Spleen (tissue), 11 donors: ENCODE results near the gene SORL1. TPM values are rescaled to one million over a fixed set of nuclear protein-coding genes. Genes with fewer than 3 reads are reported as not detected.
A peak's percentile ranks its signal among the peaks of the same experiment; 100 is the strongest.

Source experiments
- DNase-seq: peaks from one replicate; pipeline ENCODE4 v3.0.0-alpha.2; 2020
- H3K27ac ChIP-seq, 8 donors: fragments of 200-600 bp; sonication (generic) in 7 of 8; 1 replicate in 4 of 8; 2 replicates in 4 of 8; pipeline versions ENCODE4 v1.5.0 to v1.8.0; 2016 to 2021; ENCODE audit warnings: inconsistent platforms in 4 of 8, mild to moderate bottlenecking in 4 of 8, moderate library complexity in 1 of 8
- H3K27me3 ChIP-seq, 7 donors: fragments of 200-600 bp; sonication (generic) in 6 of 7; replicated peaks in 1 of 7; 1 replicate in 4 of 7; 2 replicates in 3 of 7; pipeline versions ENCODE4 v1.5.0 to v1.8.0; 2016 to 2021; ENCODE audit warnings: inconsistent platforms in 3 of 7, mild to moderate bottlenecking in 1 of 7
- H3K36me3 ChIP-seq, 6 donors: fragments of 200-600 bp; sonication (generic) in 5 of 6; 1 replicate in 4 of 6; 2 replicates in 2 of 6; pipeline versions ENCODE4 v1.5.0 to v1.8.0; 2016 to 2021; ENCODE audit warnings: inconsistent platforms in 2 of 6
- H3K4me1 ChIP-seq, 6 donors: fragments of 200-600 bp; sonication (generic) in 5 of 6; 1 replicate in 3 of 6; 2 replicates in 3 of 6; pipeline versions ENCODE4 v1.5.0 to v1.8.0; 2016 to 2021; ENCODE audit warnings: inconsistent platforms in 3 of 6
- H3K4me3 ChIP-seq, 8 donors: fragments of 200-600 bp; sonication (generic) in 7 of 8; 1 replicate in 4 of 8; 2 replicates in 4 of 8; pipeline versions ENCODE4 v1.5.0 to v1.8.0; 2016 to 2021; ENCODE audit warnings: inconsistent platforms in 4 of 8, mild to moderate bottlenecking in 4 of 8, moderate library complexity in 2 of 8
- H3K9me3 ChIP-seq, 8 donors: fragments of 200-600 bp; sonication (generic) in 7 of 8; 1 replicate in 4 of 8; 2 replicates in 4 of 8; pipeline versions ENCODE4 v1.5.0 to v1.8.0; 2016 to 2021; ENCODE audit warnings: inconsistent platforms in 4 of 8
- CTCF ChIP-seq, 11 experiments: fragments of 200-600 bp in 7 of 11; fragments of 450-650 bp in 4 of 11; sonication (generic) in 4 of 11; IDR thresholded peaks in 8 of 11; conservative IDR thresholded peaks in 3 of 11; 1 replicate in 7 of 11; 2 replicates in 4 of 11; pipeline versions ENCODE4 v1.4.0 to v1.8.0; 2016 to 2021; ENCODE audit warnings: antibody characterized with exemption in 11 of 11, inconsistent platforms in 4 of 11, mild to moderate bottlenecking in 1 of 11
- POLR2A ChIP-seq, 3 donors: fragments of 450-650 bp; IDR thresholded peaks; one replicate each; pipeline ENCODE4 v1.5.1; 2017; ENCODE audit warnings: antibody characterized with exemption in 3 of 3, mild to moderate bottlenecking in 1 of 3
- POLR2AphosphoS5 ChIP-seq, 3 donors: sonication (generic); formaldehyde crosslinking; IDR thresholded peaks; one replicate each; pipeline ENCODE4 v1.5.1; 2017; ENCODE audit warnings: antibody characterized with exemption in 3 of 3
- WGBS, 5 donors: extraction: QIAGEN DNeasy Blood & Tissue Kit in 3 of 5; methylation state at CpG; one replicate each; pipeline versions ENCODE4 v1.1.5 to v1.1.7; 2013 to 2018; 5-methylcytosine and 5-hydroxymethylcytosine counted together
- intact Hi-C: fragments of 100-400 bp; cut with DNase I; formaldehyde crosslinking; loops from one replicate; pipeline ENCODE4 v1.15.0; 2023; ENCODE audit warnings: low total_unique reads
- polyA plus RNA-seq, 3 donors: library from polyadenylated mRNA; stranded (reverse); fragments of 200-250 nt; gene quantifications; one replicate each; pipeline ENCODE4 v1.2.1, GENCODE V29; 2013
- total RNA-seq, 7 donors: library from RNA; depleted of rRNA in 3 of 7; stranded (reverse); fragments of >200 nt in 3 of 7; fragmentation: NEBNext Ultra II Directional in 4 of 7; extraction: Animal tissue kit (Norgen Biotek cat#: 25700) in 4 of 7; gene quantifications; one replicate each; pipeline versions ENCODE4 v1.1.0 to v1.2.1, GENCODE V29; 2016 to 2021
- donor health status: healthy with polysubstance abuse.
- donor health status: DM: no; HTN: no; CAD: no; lungs with moderate emphysema.
- donor health status: DM: no; HTN: no; CAD: no.
- donor health status: Bipolar disorder and iron deficiency.
- donor health status: healthy.
- donor health status: DM: no; HTN: no; CAD: no.
- donor health status: DM: yes; HTN: yes; CAD: no.

Gene SORL1
- total and polyA plus RNA-seq, 10 donors = 3.8 to 328 (median 148) TPM

- Histone ChIP-seq H3K9me3 (no peaks in the 10 kb centered on the region), H3K4me3 (no peak overlapping the region), H3K4me1 (peaks cover 13 to 100% (median 63%) of the 10 kb centered on the region in 6 donors), H3K27me3 (no peaks in the 10 kb centered on the region), H3K27ac (peak overlapping the region in 3 of 8 donors; percentile 26 to 70 (median 46)), H3K36me3 (peaks cover 0 to 28% (median 4%) of the 10 kb centered on the region in 6 donors)
- 22 to 39% (median 37%) methylated on average over 10 of the region's 10 CpGs for WGBS, 5 donors
- intact Hi-C loops = no loop called here
- TF ChIP-seq CTCF (IDR thresholded peaks at IDR 0.05 in 8 of 11, conservative IDR thresholded peaks at IDR 0.05 in 3 of 11) = no peak
- no peak for DNase-seq
Measured at GRCh38 chr11:121467965-121468364, 15.9 kb downstream of the SORL1 start.

GRCh38 chr11:121469910-121470309, 17.8 kb downstream of the SORL1 start:
- Histone ChIP-seq H3K27ac (no peak overlapping the region), H3K9me3 (no peaks in the 10 kb centered on the region), H3K4me3 (no peak overlapping the region), H3K4me1 (peaks cover 7 to 100% (median 48%) of the 10 kb centered on the region in 6 donors), H3K36me3 (peaks cover 0 to 47% (median 4%) of the 10 kb centered on the region in 6 donors), H3K27me3 (no peaks in the 10 kb centered on the region)
- 85 to 92% (median 90%) methylated on average over 5 of the region's 5 CpGs for WGBS, 5 donors
- TF ChIP-seq POLR2A (IDR thresholded peaks at IDR 0.05) (no peak), CTCF (IDR thresholded peaks at IDR 0.05 in 8 of 11, conservative IDR thresholded peaks at IDR 0.05 in 3 of 11) (no peak), POLR2AphosphoS5 (IDR thresholded peaks at IDR 0.05) (no peak)
- no peak for DNase-seq
- intact Hi-C loops = no loop called here

GRCh38 chr11:121471167-121471566, 19.1 kb downstream of the SORL1 start:
- DNase-seq = no peak
- Histone ChIP-seq H3K4me1 (peaks cover 2 to 90% (median 35%) of the 10 kb centered on the region in 6 donors), H3K9me3 (no peaks in the 10 kb centered on the region), H3K27me3 (no peaks in the 10 kb centered on the region), H3K4me3 (no peak overlapping the region), H3K36me3 (peaks cover 0 to 57% (median 4%) of the 10 kb centered on the region in 6 donors), H3K27ac (no peak overlapping the region)
- intact Hi-C loops = no loop called here
- TF ChIP-seq POLR2A (IDR thresholded peaks at IDR 0.05) (no peak), POLR2AphosphoS5 (IDR thresholded peaks at IDR 0.05) (peak in 1 of 3 donors; percentile 37)
- 79 to 94% (median 82%) methylated on average over 11 to 12 of the region's 12 CpGs for WGBS, 5 donors

GRCh38 chr11:121472312-121472711, 20.2 kb downstream of the SORL1 start:
- H3K9me3 ChIP-seq = no peaks in the 10 kb centered on the region
- H3K27ac ChIP-seq = peak overlapping the region in 1 of 8 donors; percentile 4
- H3K4me3 ChIP-seq = no peak overlapping the region
- WGBS, 5 donors = 77 to 90% (median 84%) methylated on average over 2 of the region's 2 CpGs
- intact Hi-C loops = no loop called here
- no peak for DNase-seq
- no peaks in the 10 kb centered on the region for H3K27me3 ChIP-seq
- H3K4me1 ChIP-seq = peaks cover 0 to 88% (median 25%) of the 10 kb centered on the region in 6 donors
- TF ChIP-seq CTCF (IDR thresholded peaks at IDR 0.05 in 8 of 11, conservative IDR thresholded peaks at IDR 0.05 in 3 of 11) (no peak), POLR2AphosphoS5 (IDR thresholded peaks at IDR 0.05) (no peak), POLR2A (IDR thresholded peaks at IDR 0.05) (no peak)
- peaks cover 0 to 63% (median 4%) of the 10 kb centered on the region in 6 donors for H3K36me3 ChIP-seq
